Liver (tissue), 9 donors: ENCODE measurements around the gene TUBA4B. TPM values are rescaled to one million over a fixed set of nuclear protein-coding genes. Genes with fewer than 3 reads are reported as not detected.

Experiments
- DNase-seq: peaks from one replicate; pipeline ENCODE4 v3.0.0-alpha.2; 2017; ENCODE audit warnings: low spot score
- H3K27ac ChIP-seq, 2 donors: one replicate each; pipeline ENCODE4 v1.7.0; 2013; ENCODE audit warnings: inconsistent platforms in 2 of 2, low read length in 2 of 2, control low read depth in 1 of 2, low read depth in 1 of 2, mild to moderate bottlenecking in 1 of 2
- H3K27me3 ChIP-seq, 4 donors: one replicate each; pipeline versions ENCODE4 v1.6.1 to v1.7.0; 2013; ENCODE audit warnings: low read length in 3 of 4, inconsistent platforms in 1 of 4, mild to moderate bottlenecking in 1 of 4, moderate library complexity in 1 of 4; ENCODE audit not compliant: control insufficient read depth in 4 of 4, insufficient read depth in 4 of 4
- H3K36me3 ChIP-seq, 4 donors: one replicate each; pipeline versions ENCODE4 v1.6.1 to v1.7.0; 2013; ENCODE audit warnings: low read length in 3 of 4, mild to moderate bottlenecking in 3 of 4, low read depth in 1 of 4, moderate library complexity in 1 of 4; ENCODE audit not compliant: control insufficient read depth in 4 of 4, insufficient read depth in 3 of 4
- H3K4me1 ChIP-seq, 4 donors: one replicate each; pipeline versions ENCODE4 v1.6.1 to v1.7.0; 2013; ENCODE audit warnings: low read length in 3 of 4, mild to moderate bottlenecking in 3 of 4, moderate library complexity in 1 of 4; ENCODE audit not compliant: control insufficient read depth in 4 of 4, insufficient read depth in 4 of 4
- H3K4me3 ChIP-seq, 3 donors: one replicate each; pipeline versions ENCODE4 v1.6.1 to v1.7.0; 2013; ENCODE audit warnings: low read length in 3 of 3, control low read depth in 1 of 3, low read depth in 1 of 3, mild to moderate bottlenecking in 1 of 3
- H3K9ac ChIP-seq, 2 donors: one replicate each; pipeline ENCODE4 v1.7.0; 2013; ENCODE audit warnings: low read length in 2 of 2, mild to moderate bottlenecking in 2 of 2, moderate library complexity in 2 of 2, control low read depth in 1 of 2, low read depth in 1 of 2
- H3K9me3 ChIP-seq, 4 donors: one replicate each; pipeline versions ENCODE4 v1.6.1 to v1.7.0; 2013; ENCODE audit warnings: low read length in 3 of 4; ENCODE audit not compliant: control insufficient read depth in 4 of 4
- EGR1 ChIP-seq, 2 donors: IDR thresholded peaks; 2 replicates each; pipeline ENCODE4 v1.6.1; 2016 to 2018; ENCODE audit warnings: antibody characterized with exemption in 2 of 2, low read depth in 2 of 2
- FOXA1 ChIP-seq: IDR thresholded peaks from 2 replicates; pipeline ENCODE4 v1.6.1; 2016; ENCODE audit warnings: antibody characterized with exemption
- GABPA ChIP-seq, 2 donors: IDR thresholded peaks in 1 of 2; conservative IDR thresholded peaks in 1 of 2; 2 replicates each; pipeline ENCODE4 v1.6.1; 2016; ENCODE audit warnings: antibody characterized with exemption in 2 of 2, mild to moderate bottlenecking in 1 of 2, moderate library complexity in 1 of 2
- HNF4G ChIP-seq: IDR thresholded peaks from 2 replicates; pipeline ENCODE4 v1.6.1; 2016; ENCODE audit warnings: antibody characterized with exemption
- JUND ChIP-seq, 2 donors: IDR thresholded peaks; 2 replicates each; pipeline ENCODE4 v1.6.1; 2016; ENCODE audit warnings: antibody characterized with exemption in 2 of 2
- NR2F2 ChIP-seq: IDR thresholded peaks from 2 replicates; pipeline ENCODE4 v1.6.1; 2016; ENCODE audit warnings: antibody characterized with exemption
- RAD21 ChIP-seq, 2 donors: IDR thresholded peaks; 2 replicates each; pipeline ENCODE4 v1.6.1; 2016; ENCODE audit warnings: antibody characterized with exemption in 2 of 2, mild to moderate bottlenecking in 2 of 2
- REST ChIP-seq: IDR thresholded peaks from 2 replicates; pipeline ENCODE4 v1.6.1; 2016; ENCODE audit warnings: antibody characterized with exemption, mild to moderate bottlenecking
- RXRA ChIP-seq, 2 donors: IDR thresholded peaks; 2 replicates each; pipeline ENCODE4 v1.6.1; 2017 to 2018; ENCODE audit warnings: antibody characterized with exemption in 2 of 2, mild to moderate bottlenecking in 1 of 2
- SP1 ChIP-seq: IDR thresholded peaks from 2 replicates; pipeline ENCODE4 v1.6.1; 2018; ENCODE audit warnings: antibody characterized with exemption, mild to moderate bottlenecking
- TAF1 ChIP-seq: conservative IDR thresholded peaks from 2 replicates; pipeline ENCODE4 v1.6.1; 2016; ENCODE audit warnings: antibody characterized with exemption, mild to moderate bottlenecking
- ZBTB33 ChIP-seq: IDR thresholded peaks from 2 replicates; pipeline ENCODE4 v1.6.1; 2016; ENCODE audit warnings: antibody characterized with exemption
- WGBS: extraction: QIAGEN DNeasy Blood & Tissue Kit; methylation state at CpG from one replicate; pipeline ENCODE4 v1.1.7; 2013; 5-methylcytosine and 5-hydroxymethylcytosine counted together
- polyA plus RNA-seq, 2 donors: library from polyadenylated mRNA; stranded (reverse) in 1 of 2; unstranded in 1 of 2; fragments of 200-250 nt in 1 of 2; fragments of >200 nt in 1 of 2; fragmentation: Nextera tagmentation in 1 of 2; extraction: Ambion mirVana in 1 of 2; gene quantifications; one replicate each; pipeline versions ENCODE4 v1.2.1 to v1.2.3, GENCODE V29; 2013 to 2015
- total RNA-seq, 2 donors: library from RNA; depleted of rRNA; stranded (reverse); fragments of >200 nt; gene quantifications; one replicate each; pipeline ENCODE4 v1.2.3, GENCODE V29; 2014
- TF ChIP-seq, protein P1 (sequence below): IDR thresholded peaks from 2 replicates; pipeline ENCODE4 v1.6.1; 2016; ENCODE audit warnings: antibody characterized with exemption
- TF ChIP-seq, protein P2 (sequence below): fragments of 150-350 bp; IDR thresholded peaks from 2 replicates; pipeline ENCODE4 v1.5.1; 2017; ENCODE audit warnings: improper control_type of control experiment, low read depth, low read length; ENCODE audit not compliant: missing input control
- TF ChIP-seq, protein P3 (sequence below): IDR thresholded peaks from 2 replicates; pipeline ENCODE4 v1.6.1; 2016; ENCODE audit warnings: antibody characterized with exemption
- donor health status: healthy.
- donor health status: healthy.
- donor health status: healthy.
- donor health status: healthy.
- donor health status: healthy.

TUBA4B gene
- total and polyA plus RNA-seq, 4 donors = 0.08 to 0.20 (median 0.19) TPM; not detected in 1

DNA sequence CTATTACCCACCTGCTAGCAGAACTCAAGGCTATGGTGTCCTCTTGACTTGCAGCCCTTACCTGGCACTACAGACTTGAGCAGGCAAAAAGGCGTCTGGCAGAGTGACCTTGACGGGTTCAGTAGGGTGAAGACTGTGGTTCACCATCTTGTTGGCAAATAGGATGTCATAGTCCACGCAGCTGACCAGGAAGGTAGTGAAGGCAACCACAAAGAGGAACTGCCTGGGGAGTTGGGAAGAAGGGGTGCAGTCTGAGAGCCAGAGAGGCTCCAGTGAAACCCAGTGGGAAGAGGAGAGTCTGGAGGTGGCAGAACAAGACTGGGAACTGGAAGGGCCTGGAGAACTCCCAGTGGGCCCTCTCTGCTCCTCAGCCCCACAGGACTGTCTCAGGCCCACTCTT, 27.7 kb upstream of the TUBA4B start:
- Histone ChIP-seq H3K27me3 (no peaks in the 10 kb centered on the region), H3K36me3 (peaks cover 21 to 54% (median 44%) of the 10 kb centered on the region in 4 donors), H3K9ac (no peak overlapping the region), H3K4me3 (no peak overlapping the region), H3K4me1 (peaks cover 7 to 17% (median 14%) of the 10 kb centered on the region in 4 donors), H3K9me3 (no peaks in the 10 kb centered on the region), H3K27ac (no peak overlapping the region)
- DNase-seq = no peak
- WGBS = 87% methylated on average over 3 of the region's 3 CpGs
- TF ChIP-seq GABPA (IDR thresholded peaks at IDR 0.05 in 1 of 2, conservative IDR thresholded peaks at IDR 0.05 in 1 of 2) (no peak), SP1 (no peak), NR2F2 (no peak), HNF4G (no peak), JUND (IDR thresholded peaks at IDR 0.05) (no peak), ZBTB33 (no peak), RAD21 (IDR thresholded peaks at IDR 0.05) (no peak), FOXA1 (no peak), TAF1 (no peak), RXRA (IDR thresholded peaks at IDR 0.05) (no peak), EGR1 (IDR thresholded peaks at IDR 0.05; ENCODE audit: low read depth in 2 of 2) (no peak), REST (no peak)
- TF ChIP-seq, protein P1, sequence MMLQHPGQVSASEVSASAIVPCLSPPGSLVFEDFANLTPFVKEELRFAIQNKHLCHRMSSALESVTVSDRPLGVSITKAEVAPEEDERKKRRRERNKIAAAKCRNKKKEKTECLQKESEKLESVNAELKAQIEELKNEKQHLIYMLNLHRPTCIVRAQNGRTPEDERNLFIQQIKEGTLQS = no peak
- TF ChIP-seq, protein P2, sequence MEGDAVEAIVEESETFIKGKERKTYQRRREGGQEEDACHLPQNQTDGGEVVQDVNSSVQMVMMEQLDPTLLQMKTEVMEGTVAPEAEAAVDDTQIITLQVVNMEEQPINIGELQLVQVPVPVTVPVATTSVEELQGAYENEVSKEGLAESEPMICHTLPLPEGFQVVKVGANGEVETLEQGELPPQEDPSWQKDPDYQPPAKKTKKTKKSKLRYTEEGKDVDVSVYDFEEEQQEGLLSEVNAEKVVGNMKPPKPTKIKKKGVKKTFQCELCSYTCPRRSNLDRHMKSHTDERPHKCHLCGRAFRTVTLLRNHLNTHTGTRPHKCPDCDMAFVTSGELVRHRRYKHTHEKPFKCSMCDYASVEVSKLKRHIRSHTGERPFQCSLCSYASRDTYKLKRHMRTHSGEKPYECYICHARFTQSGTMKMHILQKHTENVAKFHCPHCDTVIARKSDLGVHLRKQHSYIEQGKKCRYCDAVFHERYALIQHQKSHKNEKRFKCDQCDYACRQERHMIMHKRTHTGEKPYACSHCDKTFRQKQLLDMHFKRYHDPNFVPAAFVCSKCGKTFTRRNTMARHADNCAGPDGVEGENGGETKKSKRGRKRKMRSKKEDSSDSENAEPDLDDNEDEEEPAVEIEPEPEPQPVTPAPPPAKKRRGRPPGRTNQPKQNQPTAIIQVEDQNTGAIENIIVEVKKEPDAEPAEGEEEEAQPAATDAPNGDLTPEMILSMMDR = no peak
- TF ChIP-seq, protein P3, sequence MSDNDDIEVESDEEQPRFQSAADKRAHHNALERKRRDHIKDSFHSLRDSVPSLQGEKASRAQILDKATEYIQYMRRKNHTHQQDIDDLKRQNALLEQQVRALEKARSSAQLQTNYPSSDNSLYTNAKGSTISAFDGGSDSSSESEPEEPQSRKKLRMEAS = no peak
